Measurements from ENCODE around the gene SLITRK5. TPM values are rescaled to one million over a fixed set of nuclear protein-coding genes. Genes with fewer than 3 reads are reported as not detected.

The SLITRK5 gene
- under 0.01 TPM in 1 of 2 replicates, not detected in the other for total RNA-seq (2014; rRNA removed; shearing (Covaris generic))

GRCh38 chr13:87671031-87671752, at the start of gene SLITRK5:
TSS of gene SLITRK5 (plus strand) at chr13:87671371. CDS start at chr13:87675389, 4,018 bp downstream.
- peak; percentile 32 for DNase-seq (ENCODE audit: low read depth)

- no peak for DNase-seq (ENCODE audit: low read depth)
Measured at GRCh38 chr13:87622971-87623370, 48.2 kb upstream of the SLITRK5 start.

GRCh38 chr13:87656306-87656705, 14.9 kb upstream of the SLITRK5 start:
- no peak for DNase-seq (ENCODE audit: low read depth)

GRCh38 chr13:87661471-87661870, 9.7 kb upstream of the SLITRK5 start:
- peak; percentile 18 for DNase-seq (ENCODE audit: low read depth)

- no peak for DNase-seq (ENCODE audit: low read depth)
Measured at GRCh38 chr13:87666831-87667230, 4.3 kb upstream of the SLITRK5 start.

GRCh38 chr13:87667686-87668085, 3.5 kb upstream of the SLITRK5 start:
- DNase-seq (ENCODE audit: low read depth) = no peak

- DNase-seq (ENCODE audit: low read depth) = no peak
Measured at GRCh38 chr13:87669379-87669978, 1.7 kb upstream of the SLITRK5 start.

GRCh38 chr13:87671753-87672605, 808 bp downstream of the SLITRK5 start:
- DNase-seq (ENCODE audit: low read depth) = no peak

- DNase-seq (ENCODE audit: low read depth) = no peak
Measured at GRCh38 chr13:87674247-87674738, 3.1 kb downstream of the SLITRK5 start.

- no peak for DNase-seq (ENCODE audit: low read depth)
Measured at GRCh38 chr13:87675851-87676250, 4.7 kb downstream of the SLITRK5 start.

- DNase-seq (ENCODE audit: low read depth) = no peak
Measured at GRCh38 chr13:87676254-87677042, 5.3 kb downstream of the SLITRK5 start.

- DNase-seq (ENCODE audit: low read depth) = no peak
Measured at GRCh38 chr13:87677043-87677495, 5.9 kb downstream of the SLITRK5 start.

GRCh38 chr13:87677496-87678371, 6.6 kb downstream of the SLITRK5 start:
- no peak for DNase-seq (ENCODE audit: low read depth)

GRCh38 chr13:87678372-87678752, 7.2 kb downstream of the SLITRK5 start:
- no peak for DNase-seq (ENCODE audit: low read depth)

- no peak for DNase-seq (ENCODE audit: low read depth)
Measured at GRCh38 chr13:87680298-87680697, 9.1 kb downstream of the SLITRK5 start.

- no peak for DNase-seq (ENCODE audit: low read depth)
Measured at GRCh38 chr13:87684850-87685742, 13.9 kb downstream of the SLITRK5 start.

- DNase-seq (ENCODE audit: low read depth) = no peak
Measured at GRCh38 chr13:87696458-87696857, 25.3 kb downstream of the SLITRK5 start.

- no peak for DNase-seq (ENCODE audit: low read depth)
Measured at GRCh38 chr13:87698268-87698667, 27.1 kb downstream of the SLITRK5 start.

GRCh38 chr13:87709947-87710346, 38.8 kb downstream of the SLITRK5 start:
- no peak for DNase-seq (ENCODE audit: low read depth)
